SK-N-SH treated with all-trans-retinoic acid at 6 μM for 48 hours (cell line): ENCODE data around the gene ROCK2.

Experiments
- PPARA ChIP-seq: fragments of 250-450 bp; sonication (Bioruptor Pico); IDR thresholded peaks from 2 replicates; pipeline ENCODE4 v1.5.0; 2020; ENCODE audit warnings: mild to moderate bottlenecking, borderline replicate concordance
- TCF4 ChIP-seq: fragments of 250-450 bp; sonication (Bioruptor Pico); IDR thresholded peaks from 2 replicates; pipeline ENCODE4 v1.8.0; 2021; ENCODE audit warnings: mild to moderate bottlenecking, moderate library complexity, borderline replicate concordance
- TOX ChIP-seq: fragments of 250-450 bp; sonication (Bioruptor Pico); IDR thresholded peaks from 2 replicates; pipeline ENCODE4 v1.8.0; 2021; ENCODE audit warnings: mild to moderate bottlenecking, moderate library complexity, borderline replicate concordance
- ZC3H10 ChIP-seq: fragments of 250-450 bp; sonication (Bioruptor Pico); IDR thresholded peaks from 2 replicates; pipeline ENCODE4 v1.5.1; 2021; ENCODE audit warnings: mild to moderate bottlenecking, moderate library complexity
- ZFP3 ChIP-seq: fragments of 250-450 bp; sonication (Bioruptor Pico); IDR thresholded peaks from 2 replicates; pipeline ENCODE4 v1.5.0; 2020; ENCODE audit warnings: mild to moderate bottlenecking, moderate library complexity
- ZFP30 ChIP-seq: fragments of 450-650 bp; formaldehyde crosslinking; IDR thresholded peaks from 2 replicates; pipeline ENCODE4 v1.5.0; 2022; ENCODE audit warnings: mild to moderate bottlenecking, moderate library complexity
- ZNF565 ChIP-seq: fragments of 450-650 bp; formaldehyde crosslinking; conservative IDR thresholded peaks from 2 replicates; pipeline ENCODE4 v1.5.0; 2020; ENCODE audit warnings: low read depth, mild to moderate bottlenecking, moderate library complexity

DNA sequence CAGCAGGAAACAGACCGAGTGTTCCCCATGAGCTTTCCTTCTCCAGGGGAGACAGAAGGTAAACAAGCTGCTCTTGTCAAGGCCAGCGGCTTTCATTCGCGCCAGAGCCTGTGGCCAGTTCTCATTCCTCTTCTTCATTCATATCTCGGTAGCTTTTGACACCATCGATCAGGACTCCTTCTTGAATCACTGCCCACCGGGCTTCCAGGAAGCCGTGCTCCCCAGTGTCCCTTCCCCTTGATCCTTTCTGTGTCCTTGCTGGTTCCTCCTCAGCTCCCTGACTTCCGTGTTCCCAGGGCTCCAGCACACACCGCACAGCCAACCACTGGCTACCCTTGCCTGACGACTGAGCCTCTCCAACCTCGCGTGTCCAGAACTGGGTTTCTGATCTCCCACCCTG is 175.1 kb downstream of the ROCK2 start:
- TF ChIP-seq ZC3H10 (CRISPR knock-in tag): no peak
- TF ChIP-seq ZFP30: no peak
- no peak for TF ChIP-seq ZFP3 (CRISPR knock-in tag)
- no peak for TF ChIP-seq PPARA
- no peak for TF ChIP-seq TOX
- TF ChIP-seq ZNF565: no peak
- no peak for TF ChIP-seq TCF4 (CRISPR knock-in tag)
